GM12891 (cell line): Measurements from ENCODE around the gene CCDC158.

Experiments used
- DNase-seq: peaks from one replicate; pipeline ENCODE4 v3.0.0; 2011; ENCODE audit warnings: low spot score; ENCODE audit not compliant: insufficient read length
- FAIRE-seq: peaks from 2 replicates; lab custom pipeline; 2011; peaks lifted over from hg19 to GRCh38; lab: Jason Lieb, UNC
- PAX5 ChIP-seq: IDR thresholded peaks from 2 replicates; pipeline ENCODE4 v1.6.1; 2011; ENCODE audit warnings: low read length, moderate library complexity, mild to moderate bottlenecking; ENCODE audit not compliant: insufficient read depth, severe bottlenecking
- POLR2A ChIP-seq: IDR thresholded peaks from 2 replicates; pipeline ENCODE4 v1.6.1; 2011; ENCODE audit warnings: low read depth, low read length, control low read depth
- POLR2AphosphoS5 ChIP-seq: IDR thresholded peaks from 2 replicates; pipeline ENCODE4 v1.6.1; 2011; ENCODE audit warnings: low read depth, low read length, control low read depth
- POU2F2 ChIP-seq: IDR thresholded peaks from 2 replicates; pipeline ENCODE4 v1.6.1; 2011; ENCODE audit warnings: low read depth, mild to moderate bottlenecking, control low read depth, low read length, moderate library complexity
- SPI1 ChIP-seq: IDR thresholded peaks from 2 replicates; pipeline ENCODE4 v1.6.1; 2011; ENCODE audit warnings: low read depth, low read length, control low read depth
- TAF1 ChIP-seq: IDR thresholded peaks from 2 replicates; pipeline ENCODE4 v1.6.1; 2011; ENCODE audit warnings: low read depth, low read length, control low read depth

Gene CCDC158

DNA sequence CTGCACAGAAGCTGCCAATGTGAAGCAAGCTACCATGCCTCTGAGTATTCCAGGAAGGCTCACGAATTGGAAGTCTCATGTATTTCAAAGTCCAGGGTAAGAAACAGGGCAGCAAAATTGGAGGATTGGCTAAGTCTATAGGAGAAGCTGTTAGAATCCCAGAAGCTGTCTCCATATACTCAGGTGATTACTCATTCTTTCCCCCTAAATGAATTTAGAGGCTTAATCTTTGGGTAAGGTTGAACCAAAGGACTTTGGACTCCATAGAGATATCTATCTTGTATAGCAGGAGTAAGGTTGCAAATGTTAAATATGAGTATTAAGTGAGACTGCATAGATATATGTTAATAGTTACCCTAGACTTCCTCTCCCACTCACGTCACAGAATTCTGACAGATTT is 78.1 kb downstream of the CCDC158 start:
- TF ChIP-seq POLR2AphosphoS5 (no peak), TAF1 (no peak), POU2F2 (no peak), POLR2A (no peak), PAX5 (no peak), SPI1 (no peak)
- no peak for FAIRE-seq
- DNase-seq = no peak

DNA sequence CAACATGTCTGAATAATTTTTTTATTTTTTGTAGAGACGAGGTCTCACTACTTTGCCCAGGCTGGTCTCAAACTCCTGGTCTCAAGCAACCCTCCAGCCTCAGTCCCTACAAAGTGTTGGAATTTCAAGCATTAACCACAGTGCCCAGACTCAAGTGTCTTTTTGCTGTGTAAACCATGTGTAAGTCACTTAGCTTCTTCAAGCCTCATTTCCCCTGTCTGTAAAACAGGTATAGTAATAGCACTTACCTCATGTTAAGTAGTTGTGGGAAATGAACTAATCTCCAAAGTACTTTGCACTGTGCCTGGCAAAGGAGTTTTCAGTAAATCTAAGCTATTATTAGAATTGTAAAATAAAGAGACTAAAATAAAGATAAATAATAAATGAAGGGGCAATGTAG is 78.8 kb downstream of the CCDC158 start:
- FAIRE-seq = no peak
- TF ChIP-seq POLR2A (no peak), SPI1 (no peak), PAX5 (no peak), TAF1 (no peak), POU2F2 (no peak), POLR2AphosphoS5 (no peak)

GRCh38 chr4:76341063-76341462 is 79.9 kb downstream of the CCDC158 start:
- no peak for TF ChIP-seq POLR2AphosphoS5
- no peak for TF ChIP-seq PAX5
- TF ChIP-seq POU2F2 = no peak
- no peak for DNase-seq
- FAIRE-seq = no peak

More for the DNA sequence above, 78.8 kb downstream of the CCDC158 start:
- DNase-seq = no peak

DNA sequence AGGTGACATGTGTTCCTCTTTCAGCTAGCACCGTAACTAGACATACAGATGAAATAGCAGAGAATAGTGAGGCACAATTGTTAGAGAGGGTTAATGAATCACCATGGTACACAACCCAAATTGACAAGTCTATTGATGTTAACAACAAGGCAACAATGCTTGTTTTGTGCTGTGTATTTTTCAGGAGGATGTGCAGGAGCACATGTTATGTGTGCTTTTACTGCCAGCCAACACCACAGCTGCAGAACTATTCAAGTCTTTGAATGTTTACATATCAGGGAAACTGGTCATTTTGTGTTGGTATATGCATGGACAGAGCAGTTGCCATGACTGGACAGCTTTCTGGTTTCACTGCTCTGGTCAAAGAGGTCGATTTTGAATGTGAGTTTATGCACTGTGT is 81.6 kb downstream of the CCDC158 start:
- no peak for FAIRE-seq
- DNase-seq = no peak
- TF ChIP-seq POU2F2 (no peak), POLR2AphosphoS5 (no peak), SPI1 (no peak), TAF1 (no peak)

GRCh38 chr4:76334885-76335284 is 86.1 kb downstream of the CCDC158 start:
- FAIRE-seq (no peak), DNase-seq (no peak)
- TF ChIP-seq TAF1 (no peak), POLR2AphosphoS5 (no peak), POU2F2 (no peak), POLR2A (no peak), SPI1 (no peak), PAX5 (no peak)

DNA sequence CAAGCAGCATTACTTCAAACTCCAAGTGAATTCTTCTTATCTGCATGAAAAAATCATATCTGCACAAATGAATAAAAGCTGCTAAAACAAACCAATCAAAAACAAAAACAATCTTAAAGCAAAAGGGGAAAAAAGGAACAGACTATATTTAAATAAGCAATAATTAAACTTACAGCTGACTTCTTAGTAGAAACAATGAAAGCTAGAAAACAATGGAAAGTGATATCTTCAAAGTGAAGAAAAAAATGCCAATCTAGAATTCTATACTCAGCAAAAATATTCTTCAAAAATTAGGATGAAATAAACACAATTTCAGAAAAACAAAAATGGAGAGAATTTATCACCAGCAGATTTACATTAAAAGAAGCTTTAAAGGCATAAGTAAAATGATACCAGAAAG is 94.4 kb downstream of the CCDC158 start:
- DNase-seq (no peak), FAIRE-seq (no peak)
- TF ChIP-seq POLR2A (no peak), TAF1 (no peak), SPI1 (no peak), POLR2AphosphoS5 (no peak), POU2F2 (no peak), PAX5 (no peak)

GRCh38 chr4:76325072-76325471 is 95.9 kb downstream of the CCDC158 start:
- TF ChIP-seq POLR2AphosphoS5 (no peak), POU2F2 (no peak), PAX5 (no peak), POLR2A (no peak), TAF1 (no peak), SPI1 (no peak)
- DNase-seq (no peak), FAIRE-seq (no peak)

- no peak for FAIRE-seq
- TF ChIP-seq POLR2AphosphoS5 (no peak), TAF1 (no peak), POU2F2 (no peak), POLR2A (no peak), PAX5 (no peak), SPI1 (no peak)
- DNase-seq = no peak
These were observed 98.7 kb downstream of the CCDC158 start for GRCh38 chr4:76322236-76322635.

GRCh38 chr4:76316131-76316530 is 104.8 kb downstream of the CCDC158 start:
- no peak for FAIRE-seq
- TF ChIP-seq POU2F2 = no peak

GRCh38 chr4:76315267-76315918 is 105.5 kb downstream of the CCDC158 start:
- no peak for TF ChIP-seq TAF1
- no peak for TF ChIP-seq SPI1
- TF ChIP-seq POLR2A = no peak
- no peak for TF ChIP-seq POLR2AphosphoS5
- no peak for TF ChIP-seq POU2F2
- no peak for TF ChIP-seq PAX5
- no peak for FAIRE-seq

More at GRCh38 chr4:76316131-76316530, 104.8 kb downstream of the CCDC158 start:
- DNase-seq = no peak

GRCh38 chr4:76313547-76313946 is 107.4 kb downstream of the CCDC158 start:
- no peak for DNase-seq
- no peak for TF ChIP-seq TAF1

More at GRCh38 chr4:76315267-76315918, 105.5 kb downstream of the CCDC158 start:
- DNase-seq = no peak

More at GRCh38 chr4:76313547-76313946, 107.4 kb downstream of the CCDC158 start:
- no peak for FAIRE-seq
